Fibroblast of the aortic adventitia (primary cell): Measurements from ENCODE around the gene AKAP13. TPM values are rescaled to one million over a fixed set of nuclear protein-coding genes. Genes with fewer than 3 reads are reported as not detected.

Experiments
- DNase-seq: peaks from one replicate; pipeline ENCODE4 v3.0.0-alpha.2; 2010; ENCODE audit warnings: low read depth
- H3K4me3 ChIP-seq: 2 replicates; pipeline ENCODE4 v1.5.1; 2011; ENCODE audit warnings: low read depth, mild to moderate bottlenecking, control low read depth, low read length, moderate library complexity
- total RNA-seq: library from RNA; depleted of rRNA; stranded (reverse); fragments of >200 nt; gene quantifications from 2 replicates; pipeline ENCODE4 v1.2.3, GENCODE V29; 2012; ENCODE audit warnings: low replicate concordance
- TF ChIP-seq, protein P1 (sequence below): IDR thresholded peaks from 2 replicates; pipeline ENCODE4 v1.5.1; 2011; ENCODE audit warnings: mild to moderate bottlenecking, low read length, control low read depth, inconsistent platforms; ENCODE audit not compliant: insufficient read depth

AKAP13 gene
- total RNA-seq, 1 donor = 89.9 TPM

DNA sequence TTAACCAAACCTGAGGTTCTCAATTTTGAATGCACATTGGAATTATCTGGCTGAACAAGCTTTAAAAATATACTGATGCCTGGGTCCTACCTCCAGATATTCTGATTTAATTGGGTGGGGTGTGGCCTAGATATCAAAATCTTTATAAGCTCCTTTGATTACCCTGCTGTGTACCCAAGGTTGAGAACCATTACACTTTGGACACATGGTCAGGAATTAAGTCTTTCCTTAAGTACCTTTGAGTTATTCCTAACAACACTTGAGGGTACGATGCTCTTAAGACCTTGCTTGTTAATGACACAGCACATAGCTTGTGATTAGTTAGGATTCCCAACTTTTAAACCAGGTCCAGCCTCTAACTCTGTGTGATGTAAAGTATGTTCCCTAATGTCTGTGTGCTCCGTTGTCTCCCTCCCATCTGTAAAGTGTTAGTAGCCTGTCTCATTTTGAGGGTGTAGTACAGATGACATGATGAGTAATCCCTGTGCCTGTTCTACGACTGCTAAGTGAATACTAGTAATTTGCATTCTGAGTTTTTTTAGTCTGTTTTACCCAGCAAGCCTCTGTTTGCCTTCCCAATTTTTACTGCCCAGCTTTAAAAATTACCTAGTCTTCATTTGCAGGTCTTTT, 259.5 kb downstream of the AKAP13 start:
- DNase-seq = peak; percentile 73
- TF ChIP-seq, protein P1, sequence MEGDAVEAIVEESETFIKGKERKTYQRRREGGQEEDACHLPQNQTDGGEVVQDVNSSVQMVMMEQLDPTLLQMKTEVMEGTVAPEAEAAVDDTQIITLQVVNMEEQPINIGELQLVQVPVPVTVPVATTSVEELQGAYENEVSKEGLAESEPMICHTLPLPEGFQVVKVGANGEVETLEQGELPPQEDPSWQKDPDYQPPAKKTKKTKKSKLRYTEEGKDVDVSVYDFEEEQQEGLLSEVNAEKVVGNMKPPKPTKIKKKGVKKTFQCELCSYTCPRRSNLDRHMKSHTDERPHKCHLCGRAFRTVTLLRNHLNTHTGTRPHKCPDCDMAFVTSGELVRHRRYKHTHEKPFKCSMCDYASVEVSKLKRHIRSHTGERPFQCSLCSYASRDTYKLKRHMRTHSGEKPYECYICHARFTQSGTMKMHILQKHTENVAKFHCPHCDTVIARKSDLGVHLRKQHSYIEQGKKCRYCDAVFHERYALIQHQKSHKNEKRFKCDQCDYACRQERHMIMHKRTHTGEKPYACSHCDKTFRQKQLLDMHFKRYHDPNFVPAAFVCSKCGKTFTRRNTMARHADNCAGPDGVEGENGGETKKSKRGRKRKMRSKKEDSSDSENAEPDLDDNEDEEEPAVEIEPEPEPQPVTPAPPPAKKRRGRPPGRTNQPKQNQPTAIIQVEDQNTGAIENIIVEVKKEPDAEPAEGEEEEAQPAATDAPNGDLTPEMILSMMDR = no peak
- no peak overlapping the region for H3K4me3 ChIP-seq

DNA sequence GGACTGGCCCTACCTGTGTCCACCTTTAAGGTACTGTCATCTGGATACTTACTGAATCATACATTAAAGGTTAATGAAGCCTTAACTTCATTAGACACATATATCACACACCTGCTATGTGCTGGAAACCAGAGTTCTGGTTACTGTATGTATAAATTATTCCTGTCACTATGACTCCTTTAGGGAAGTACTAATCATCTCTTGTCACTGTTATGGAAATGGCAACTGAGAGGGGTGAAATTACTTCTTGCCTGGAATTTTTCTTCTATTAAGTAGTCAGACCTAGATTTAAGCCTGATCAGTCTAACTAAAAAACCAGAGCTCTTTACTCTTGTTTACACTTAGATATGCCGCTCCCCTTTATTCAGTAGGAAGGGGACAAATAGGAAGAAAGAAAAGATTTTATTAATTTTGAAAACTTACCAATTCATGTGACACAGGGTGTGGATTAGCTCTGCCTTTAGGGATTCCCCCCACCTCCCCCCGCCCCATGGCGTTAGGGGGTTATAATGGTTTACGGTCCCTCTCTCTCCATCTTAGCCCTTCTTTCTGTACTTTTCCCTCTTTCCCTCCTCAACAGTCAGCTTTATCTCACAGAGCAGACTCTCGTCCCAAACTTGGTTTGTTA, 261.8 kb downstream of the AKAP13 start:
- no peak for DNase-seq
- TF ChIP-seq, protein P1 = no peak
- H3K4me3 ChIP-seq = peak overlapping the region; percentile 5

DNA sequence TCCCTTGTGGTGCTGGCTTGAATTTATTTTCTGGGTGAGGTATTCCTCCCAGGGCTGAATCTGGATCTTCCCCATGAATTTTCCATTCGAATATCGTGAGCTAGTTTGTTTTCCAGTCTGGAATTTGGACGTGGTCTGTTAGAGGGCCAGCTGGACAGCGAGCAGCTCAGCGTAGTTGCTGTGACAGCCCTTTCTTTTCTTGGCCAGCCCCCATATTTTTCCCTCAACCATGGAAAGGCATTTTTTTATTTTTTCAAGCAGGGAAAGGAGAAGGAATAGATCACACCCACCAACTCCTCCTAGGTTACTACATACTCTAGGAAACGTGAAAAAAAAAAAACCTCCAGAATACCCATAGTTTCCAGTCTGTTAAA, 262.3 kb downstream of the AKAP13 start:
- H3K4me3 ChIP-seq = peak overlapping the region; percentile 5
- peak; percentile 95 for DNase-seq
- TF ChIP-seq, protein P1 = peak; percentile 27

DNA sequence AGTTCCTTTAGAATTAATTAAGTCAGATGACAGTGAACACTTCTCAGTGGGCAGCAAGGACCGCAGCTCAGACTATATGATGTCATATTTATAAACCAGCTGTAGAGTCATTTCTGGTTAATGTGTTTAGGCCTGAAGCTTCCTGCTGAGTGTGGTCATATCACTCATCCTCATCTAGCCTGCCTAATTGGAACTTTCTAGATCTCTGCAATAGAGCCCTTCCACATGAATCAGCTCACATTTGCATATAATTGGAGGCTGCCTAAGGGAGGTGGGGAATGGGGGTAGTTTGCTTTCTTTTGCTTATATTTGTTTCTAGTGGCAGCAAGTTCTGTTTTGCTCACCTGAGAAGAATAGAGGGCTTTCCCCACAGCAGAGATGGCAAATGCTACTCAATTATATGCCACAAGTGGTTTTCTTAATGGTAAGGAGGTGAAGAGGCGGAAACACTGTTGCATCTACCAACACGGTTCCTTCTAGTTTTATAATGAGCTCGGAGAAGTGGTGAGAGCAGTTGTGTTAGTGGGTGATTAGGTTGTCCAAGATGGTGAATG, 266.2 kb downstream of the AKAP13 start:
- DNase-seq = no peak
- H3K4me3 ChIP-seq = no peak overlapping the region
- TF ChIP-seq, protein P1 = no peak

DNA sequence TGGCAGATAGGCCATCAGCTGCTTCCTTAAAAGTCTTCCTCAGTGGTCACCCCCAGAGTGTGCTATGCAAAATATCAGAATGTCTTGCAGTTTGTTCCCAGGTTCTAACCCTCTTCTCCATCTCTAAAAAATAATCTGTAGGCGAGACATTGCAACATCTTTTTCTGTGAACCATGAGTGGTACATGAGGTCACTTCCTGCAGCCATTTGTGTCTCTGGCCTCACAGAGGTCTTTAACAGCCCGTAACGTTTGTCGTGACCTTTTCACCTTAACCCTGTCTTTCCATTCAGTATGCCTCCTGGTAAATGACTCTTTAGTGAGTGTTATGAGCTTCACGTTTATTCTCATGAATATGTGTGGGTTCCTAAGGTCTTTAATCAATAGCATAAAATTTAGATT, 269.0 kb downstream of the AKAP13 start:
- TF ChIP-seq, protein P1 = no peak
- no peak overlapping the region for H3K4me3 ChIP-seq
- DNase-seq = peak; percentile 76

DNA sequence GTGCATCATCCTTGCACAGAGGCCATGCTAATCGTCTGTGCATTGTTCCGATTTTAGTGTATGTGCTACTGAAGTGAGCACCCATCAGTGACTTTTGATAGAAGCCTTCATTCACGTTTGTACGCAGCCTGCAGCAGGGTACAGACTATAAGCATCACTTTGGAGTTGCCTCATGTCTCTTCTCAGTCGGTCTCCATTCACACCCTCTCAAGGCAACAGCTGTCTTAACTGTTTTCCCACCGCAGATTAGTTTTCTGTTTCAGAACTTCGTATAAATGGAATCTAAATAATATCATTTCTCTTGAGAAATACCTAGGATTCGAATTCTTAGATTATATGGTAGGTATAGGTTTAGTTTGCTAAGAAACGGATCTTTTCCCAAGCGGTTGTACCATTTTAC, 271.1 kb downstream of the AKAP13 start:
- H3K4me3 ChIP-seq = no peak overlapping the region
- no peak for DNase-seq
- TF ChIP-seq, protein P1 = no peak
